A549 treated with ZK216348 at 1 μM for 4 hours (cell line): ENCODE measurements around the gene FAM114A2. TPM values are rescaled to one million over a fixed set of nuclear protein-coding genes. Genes with fewer than 3 reads are reported as not detected.

Experiments
- total RNA-seq: library from RNA; stranded (reverse); fragments of 200-300 nt; extraction: Qiagen RNA extraction; gene quantifications from 5 replicates; pipeline ENCODE4 v1.2.3, GENCODE V29; 2022; ENCODE audit warnings: low read depth

Gene FAM114A2
- 10.2 to 13.1 TPM (median 11.4 TPM) in 5 replicates for total RNA-seq

DNA sequence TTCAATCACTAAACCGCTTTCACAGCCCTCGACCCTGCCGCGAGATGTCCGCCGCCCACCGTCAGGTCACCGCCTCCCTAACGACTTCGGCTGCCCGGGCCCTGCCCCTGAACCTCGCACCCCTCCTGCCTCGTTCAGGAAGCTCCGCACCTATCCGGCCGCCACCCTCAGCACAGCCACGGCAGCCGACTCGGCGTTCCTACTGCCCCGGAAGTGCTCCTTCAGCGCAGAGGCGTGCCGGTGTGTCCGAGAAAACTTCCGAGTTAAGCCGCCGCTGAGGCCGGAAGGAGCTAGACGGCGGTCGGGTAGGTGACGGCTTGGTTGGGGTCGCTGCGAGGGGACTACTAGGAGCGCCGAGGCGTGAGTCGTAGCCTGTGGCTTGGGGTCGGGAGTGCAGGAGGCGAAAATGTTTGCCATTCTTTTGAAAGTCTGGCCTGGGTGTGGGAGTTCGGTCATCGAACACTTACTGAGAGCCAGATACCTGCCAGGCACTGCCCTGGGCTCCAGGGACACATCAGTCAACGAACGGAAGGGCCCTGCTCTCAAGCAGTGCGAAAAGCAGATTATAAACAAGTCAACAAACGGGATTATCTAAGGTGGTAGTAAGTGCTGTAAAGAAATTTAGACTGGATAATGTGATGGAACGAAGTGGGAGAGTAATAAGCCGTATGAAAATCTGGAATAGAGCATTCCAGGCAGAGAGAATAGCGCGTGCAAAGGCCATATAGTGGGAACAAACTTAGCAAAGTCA, at the start of gene FAM114A2, which contains the start of gene MFAP3:
TSS of gene FAM114A2 (minus strand) at position 204 of the 751 bp plus-strand sequence. CDS start 3,957 bp downstream, outside the sequence.
TSS of gene MFAP3 (plus strand) at position 261 of the 751 bp plus-strand sequence. CDS start 10,756 bp downstream, outside the sequence.

Other genes starting within 250 kb of the FAM114A2 start
- gene MFAP3, start 57 bp upstream of the FAM114A2 start, total RNA-seq = 19.5 to 33.1 TPM (median 26.3 TPM) in 5 replicates
- gene GALNT10, start 151.8 kb upstream of the FAM114A2 start, total RNA-seq = 71.5 to 104 TPM (median 88.1 TPM) in 5 replicates